Naive B cell (primary cell): Measurements from ENCODE around the gene CDC42EP1. TPM values are rescaled to one million over a fixed set of nuclear protein-coding genes. Genes with fewer than 3 reads are reported as not detected.
A peak's percentile ranks its signal among the peaks of the same experiment; 100 is the strongest.
"Not testable (repeated sequence)": the region's sequence is repeated elsewhere in the genome, so short reads cannot be mapped to it uniquely, and the experiment has no call there.

Source experiments
- ATAC-seq, 2 donors: fragments of 150-1000 bp; cut with Tn5 transposase; 2 replicates each; pipeline ENCODE4 v1.10.0; 2021; ENCODE audit warnings: low read depth in 2 of 2, mild to moderate bottlenecking in 2 of 2, moderate library complexity in 2 of 2
- DNase-seq: peaks from one replicate; pipeline ENCODE4 v3.0.0; 2022
- H3K27ac Mint-ChIP-seq, 6 donors: one replicate each; pipeline ENCODE4 v1.8.0; 2020 to 2022; ENCODE audit warnings: mild to moderate bottlenecking in 6 of 6, mixed read lengths in 6 of 6, moderate library complexity in 5 of 6, inconsistent platforms in 2 of 6
- H3K27me3 Mint-ChIP-seq, 3 donors: one replicate each; pipeline ENCODE4 v1.8.0; 2021 to 2022; ENCODE audit warnings: mixed read lengths in 3 of 3, mild to moderate bottlenecking in 1 of 3
- H3K36me3 Mint-ChIP-seq, 2 donors: one replicate each; pipeline ENCODE4 v1.8.0; 2020 to 2022; ENCODE audit warnings: mixed read lengths in 2 of 2, inconsistent platforms in 1 of 2, mild to moderate bottlenecking in 1 of 2
- H3K4me1 Mint-ChIP-seq, 3 donors: one replicate each; pipeline ENCODE4 v1.8.0; 2020 to 2022; ENCODE audit warnings: mixed read lengths in 3 of 3, inconsistent platforms in 1 of 3, mild to moderate bottlenecking in 1 of 3, moderate library complexity in 1 of 3
- H3K4me3 Mint-ChIP-seq, 8 donors: one replicate each; pipeline ENCODE4 v1.8.0; 2020 to 2022; ENCODE audit warnings: mild to moderate bottlenecking in 8 of 8, mixed read lengths in 8 of 8, moderate library complexity in 8 of 8, inconsistent platforms in 2 of 8
- H3K9me3 Mint-ChIP-seq, 7 donors: one replicate each; pipeline ENCODE4 v1.8.0; 2020 to 2022; ENCODE audit warnings: mixed read lengths in 7 of 7, mild to moderate bottlenecking in 5 of 7, inconsistent platforms in 2 of 7, moderate library complexity in 1 of 7
- polyA plus RNA-seq, 6 donors: library from polyadenylated mRNA; unstranded; fragments of 300-500 nt; fragmentation: Illumina TruSeq; gene quantifications; one replicate each; pipeline ENCODE4 v1.2.3, GENCODE V29; 2021; ENCODE audit warnings: low read depth in 6 of 6

CDC42EP1 gene
- polyA plus RNA-seq, 6 donors from 2014 or later, result 0.22 to 0.82 (median 0.26) TPM; not detected in 1

GRCh38 chr22:37542959-37543358 lies 17.3 kb upstream of the CDC42EP1 start:
- Mint-ChIP-seq H3K27me3 (peaks cover 19 to 51% (median 33%) of the 10 kb centered on the region in 3 donors), H3K27ac (no peak overlapping the region), H3K4me3 (peak overlapping the region in 1 of 8 donors; percentile 39), H3K4me1 (peaks cover 26 to 44% (median 36%) of the 10 kb centered on the region in 3 donors), H3K9me3 (no peaks in the 10 kb centered on the region), H3K36me3 (no peaks in the 10 kb centered on the region)
- no peak for DNase-seq
- ATAC-seq, result no peak

GRCh38 chr22:37544955-37545702 lies 15.2 kb upstream of the CDC42EP1 start:
- ATAC-seq, result peak; percentile 41 to 56
- Mint-ChIP-seq H3K9me3 (no peaks in the 10 kb centered on the region), H3K27ac (no peak overlapping the region), H3K4me3 (no peak overlapping the region), H3K27me3 (peaks cover 12 to 43% (median 25%) of the 10 kb centered on the region in 3 donors), H3K36me3 (no peaks in the 10 kb centered on the region), H3K4me1 (peaks cover 16 to 26% (median 24%) of the 10 kb centered on the region in 3 donors)
- DNase-seq, result peak; percentile 34

DNA sequence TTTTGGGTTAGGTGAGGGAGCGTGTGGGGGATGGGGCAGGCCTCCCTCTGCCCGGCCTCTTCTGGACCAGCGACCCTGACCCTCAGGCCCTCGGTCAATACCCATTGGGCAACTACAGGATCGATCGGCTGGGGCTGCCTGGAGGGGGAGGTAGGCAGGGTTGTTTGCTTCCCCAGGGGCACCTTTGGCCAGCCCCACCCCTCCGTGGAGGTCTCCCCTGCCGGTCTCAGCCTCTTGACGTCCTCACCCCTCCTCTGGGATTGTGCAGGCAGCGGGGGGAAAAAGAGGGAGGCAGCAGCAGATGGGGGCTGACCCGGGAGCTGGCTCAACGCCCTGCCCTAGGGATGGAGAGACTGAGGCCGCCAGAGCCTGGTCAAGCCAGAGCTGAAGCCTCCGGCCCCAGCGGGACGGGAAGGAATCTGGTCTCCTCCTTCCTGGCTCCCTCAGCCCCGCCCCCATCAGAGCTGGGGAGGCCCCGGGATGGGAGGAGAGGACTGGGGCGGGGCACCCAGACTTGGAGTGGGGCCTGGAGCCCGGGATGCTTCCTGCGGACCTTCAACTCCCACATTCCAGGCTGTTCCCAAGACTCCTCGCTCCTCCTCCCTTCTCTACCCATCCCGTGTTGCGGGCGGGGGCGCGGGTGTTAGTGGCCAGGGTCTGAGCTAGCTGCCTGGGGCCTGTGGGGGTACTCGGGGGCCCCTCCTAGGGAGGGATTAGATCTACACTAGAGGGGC lies 14.4 kb upstream of the CDC42EP1 start:
- no peaks in the 10 kb centered on the region for H3K36me3 Mint-ChIP-seq
- H3K4me3 Mint-ChIP-seq, result no peak overlapping the region
- ATAC-seq, result no peak
- H3K9me3 Mint-ChIP-seq, result no peaks in the 10 kb centered on the region
- H3K27me3 Mint-ChIP-seq, result peaks cover 5 to 39% (median 18%) of the 10 kb centered on the region in 3 donors
- DNase-seq, result no peak
- peak overlapping the region in 1 of 6 donors; percentile 91 for H3K27ac Mint-ChIP-seq
- H3K4me1 Mint-ChIP-seq, result peaks cover 8 to 24% (median 18%) of the 10 kb centered on the region in 3 donors

GRCh38 chr22:37546437-37547250 lies 13.6 kb upstream of the CDC42EP1 start:
- Mint-ChIP-seq H3K36me3 (no peaks in the 10 kb centered on the region), H3K4me3 (no peak overlapping the region), H3K27ac (peak overlapping the region in 1 of 6 donors; percentile 76), H3K4me1 (peaks cover 7 to 20% (median 13%) of the 10 kb centered on the region in 3 donors), H3K27me3 (peaks cover 4 to 44% (median 24%) of the 10 kb centered on the region in 3 donors), H3K9me3 (no peaks in the 10 kb centered on the region)
- ATAC-seq (no peak), DNase-seq (no peak)

DNA sequence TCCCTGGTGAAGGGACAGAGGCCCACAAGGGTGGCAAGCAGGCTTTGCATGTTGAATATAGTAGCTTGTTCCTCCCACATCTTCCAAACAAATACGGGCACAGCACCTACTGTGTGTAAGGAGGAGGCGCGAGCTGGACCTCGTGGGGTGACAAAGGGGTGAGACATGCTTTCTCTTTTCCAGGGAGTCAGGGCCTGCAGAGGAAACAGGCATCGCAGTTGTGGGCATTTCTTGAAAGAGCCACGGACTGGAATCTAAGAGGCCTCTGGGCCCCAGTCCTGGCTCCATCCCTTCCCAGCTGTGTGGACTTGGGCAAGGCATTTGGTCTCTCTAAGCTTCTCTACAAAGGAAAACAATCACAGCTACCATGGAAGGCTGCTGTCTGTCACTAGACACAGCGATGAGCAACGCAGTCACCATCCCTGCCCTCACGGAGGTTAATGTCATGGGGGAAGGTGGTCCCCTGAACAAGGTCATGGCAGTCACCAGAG lies 13.0 kb upstream of the CDC42EP1 start:
- Mint-ChIP-seq H3K4me1 (peaks cover 7 to 17% (median 7%) of the 10 kb centered on the region in 3 donors), H3K9me3 (no peaks in the 10 kb centered on the region), H3K36me3 (no peaks in the 10 kb centered on the region), H3K27me3 (peaks cover 4 to 47% (median 29%) of the 10 kb centered on the region in 3 donors), H3K27ac (peak overlapping the region in 1 of 6 donors; percentile 20), H3K4me3 (no peak overlapping the region)
- no peak for DNase-seq
- ATAC-seq, result no peak

GRCh38 chr22:37549704-37550059 lies 10.6 kb upstream of the CDC42EP1 start:
- Mint-ChIP-seq H3K4me1 (peaks cover 4 to 17% (median 7%) of the 10 kb centered on the region in 3 donors), H3K27me3 (peaks cover 13 to 43% (median 39%) of the 10 kb centered on the region in 3 donors), H3K36me3 (no peaks in the 10 kb centered on the region), H3K4me3 (no peak overlapping the region), H3K27ac (peak overlapping the region in 1 of 6 donors; percentile 24), H3K9me3 (no peaks in the 10 kb centered on the region)
- DNase-seq (no peak), ATAC-seq (no peak)

- ATAC-seq, DNase-seq, H3K36me3 Mint-ChIP-seq, H3K4me1 Mint-ChIP-seq, H3K4me3 Mint-ChIP-seq, H3K9me3 Mint-ChIP-seq, H3K27ac Mint-ChIP-seq: not testable (repeated sequence)
- peaks cover 15 to 41% (median 37%) of the 10 kb centered on the region in 3 donors for H3K27me3 Mint-ChIP-seq
Measured at GRCh38 chr22:37550921-37551320, 9.4 kb upstream of the CDC42EP1 start.

DNA sequence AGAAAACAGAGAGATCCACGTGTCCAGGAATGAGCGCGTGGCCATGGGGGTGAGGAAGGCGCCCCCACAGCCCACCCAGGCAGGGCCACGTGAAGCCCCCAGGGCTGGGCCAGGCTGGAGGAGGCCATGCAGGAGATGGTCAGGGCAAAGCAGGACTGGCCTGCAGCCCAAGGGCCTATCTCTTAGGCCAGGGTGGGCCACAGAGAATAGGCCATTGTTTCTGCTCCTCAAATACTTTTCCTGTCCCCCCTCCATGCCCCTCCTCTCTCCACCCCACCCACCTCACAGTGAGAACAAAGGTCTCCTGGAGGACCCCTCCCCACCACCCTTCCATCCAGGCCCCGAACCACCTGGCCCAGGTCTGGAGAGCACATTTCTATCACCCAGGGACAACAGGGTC lies 8.3 kb upstream of the CDC42EP1 start:
- DNase-seq (no peak), ATAC-seq (no peak)
- Mint-ChIP-seq H3K4me1 (peaks cover 0 to 6% (median 0%) of the 10 kb centered on the region in 3 donors), H3K27me3 (peaks cover 23 to 51% (median 48%) of the 10 kb centered on the region in 3 donors), H3K4me3 (no peak overlapping the region), H3K36me3 (no peaks in the 10 kb centered on the region), H3K9me3 (no peaks in the 10 kb centered on the region), H3K27ac (no peak overlapping the region)

GRCh38 chr22:37552524-37553163 lies 7.6 kb upstream of the CDC42EP1 start:
- H3K9me3 Mint-ChIP-seq, result no peaks in the 10 kb centered on the region
- ATAC-seq, result no peak
- peaks cover 0 to 6% (median 0%) of the 10 kb centered on the region in 3 donors for H3K4me1 Mint-ChIP-seq
- peaks cover 29 to 57% (median 54%) of the 10 kb centered on the region in 3 donors for H3K27me3 Mint-ChIP-seq
- DNase-seq, result no peak
- H3K36me3 Mint-ChIP-seq, result no peaks in the 10 kb centered on the region
- no peak overlapping the region for H3K27ac Mint-ChIP-seq
- H3K4me3 Mint-ChIP-seq, result no peak overlapping the region

DNA sequence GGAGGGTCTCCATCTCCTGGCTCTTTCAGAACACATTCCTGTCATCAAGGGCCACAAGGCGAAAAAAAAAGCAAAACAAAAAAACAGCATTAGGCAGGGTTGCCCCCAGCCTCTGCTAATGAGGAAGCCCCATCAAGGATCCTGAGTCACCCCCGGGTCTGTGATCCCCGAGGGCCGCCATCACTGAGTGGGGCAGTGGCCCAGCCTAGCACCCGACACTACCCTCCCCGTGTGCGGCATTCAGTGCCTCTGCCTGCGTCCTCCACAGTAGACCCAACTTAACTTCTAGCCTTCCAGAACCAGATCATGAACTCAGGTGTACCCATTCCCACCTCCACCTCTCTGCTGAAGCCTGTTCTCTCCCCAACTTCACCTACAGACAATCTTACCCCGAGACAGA lies 6.6 kb upstream of the CDC42EP1 start:
- peak overlapping the region in 1 of 6 donors; percentile 35 for H3K27ac Mint-ChIP-seq
- ATAC-seq (no peak), DNase-seq (no peak)
- no peaks in the 10 kb centered on the region for H3K9me3 Mint-ChIP-seq
- H3K4me3 Mint-ChIP-seq, result no peak overlapping the region
- H3K27me3 Mint-ChIP-seq, result peaks cover 32 to 68% (median 57%) of the 10 kb centered on the region in 3 donors
- H3K36me3 Mint-ChIP-seq, result no peaks in the 10 kb centered on the region
- peaks cover 0 to 6% (median 0%) of the 10 kb centered on the region in 3 donors for H3K4me1 Mint-ChIP-seq

DNA sequence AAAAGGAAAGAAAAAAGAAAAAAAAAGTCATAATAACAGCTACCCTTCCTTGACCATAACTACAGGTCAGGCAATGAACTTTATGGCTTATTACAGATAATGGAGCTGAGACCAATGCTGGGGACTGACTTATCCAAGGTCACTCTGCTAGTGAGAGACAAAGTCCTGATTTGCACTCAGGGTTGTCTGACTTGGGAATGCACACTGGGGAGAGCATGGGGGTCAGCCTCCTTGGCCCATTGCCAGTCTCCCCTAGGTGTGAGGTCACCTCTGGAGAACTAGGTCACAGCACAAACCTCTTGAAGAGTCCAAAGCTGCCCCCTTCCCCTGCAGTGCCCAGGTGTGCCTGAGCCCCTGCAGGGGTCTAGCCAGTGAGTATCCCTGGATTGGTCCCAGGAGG lies 5.3 kb upstream of the CDC42EP1 start:
- ATAC-seq (no peak), DNase-seq (no peak)
- Mint-ChIP-seq H3K27ac (no peak overlapping the region), H3K4me1 (peaks cover 0 to 6% (median 0%) of the 10 kb centered on the region in 3 donors), H3K36me3 (no peaks in the 10 kb centered on the region), H3K9me3 (no peaks in the 10 kb centered on the region), H3K4me3 (no peak overlapping the region), H3K27me3 (peaks cover 36 to 79% (median 57%) of the 10 kb centered on the region in 3 donors)

GRCh38 chr22:37556710-37557109 lies 3.6 kb upstream of the CDC42EP1 start:
- H3K4me3 Mint-ChIP-seq, result no peak overlapping the region

More at GRCh38 chr22:37556710-37557109, 3.6 kb upstream of the CDC42EP1 start:
- ATAC-seq (no peak), DNase-seq (no peak)
- Mint-ChIP-seq H3K27me3 (peaks cover 39 to 77% (median 53%) of the 10 kb centered on the region in 3 donors), H3K4me1 (peaks cover 4 to 12% (median 7%) of the 10 kb centered on the region in 3 donors), H3K27ac (no peak overlapping the region), H3K36me3 (no peaks in the 10 kb centered on the region), H3K9me3 (no peaks in the 10 kb centered on the region)
